Thyroid gland (tissue), 4 donors: ENCODE measurements around the gene DDX54. TPM values are rescaled to one million over a fixed set of nuclear protein-coding genes. Genes with fewer than 3 reads are reported as not detected.

Experiments
- DNase-seq, 2 donors: peaks; one replicate each; pipeline ENCODE4 v3.0.0-alpha.2; 2019
- H3K27ac ChIP-seq, 3 donors: fragments of 200-600 bp; sonication (generic); 1 replicate in 2 of 3; 2 replicates in 1 of 3; pipeline ENCODE4 v1.5.1; 2016 to 2019; ENCODE audit warnings: mild to moderate bottlenecking in 1 of 3, moderate library complexity in 1 of 3
- H3K27me3 ChIP-seq: fragments of 200-600 bp; sonication (generic); one replicate; pipeline ENCODE4 v1.5.1; 2019
- H3K36me3 ChIP-seq, 2 donors: fragments of 200-600 bp; sonication (generic); one replicate each; pipeline ENCODE4 v1.5.1; 2016 to 2019
- H3K4me1 ChIP-seq, 2 donors: fragments of 200-600 bp; sonication (generic); one replicate each; pipeline ENCODE4 v1.5.1; 2017 to 2019
- H3K4me3 ChIP-seq, 3 donors: fragments of 200-600 bp; sonication (generic); replicated peaks in 1 of 3; 1 replicate in 2 of 3; 2 replicates in 1 of 3; pipeline ENCODE4 v1.5.1; 2016; ENCODE audit warnings: mild to moderate bottlenecking in 1 of 3
- H3K9me3 ChIP-seq: fragments of 200-600 bp; sonication (generic); one replicate; pipeline ENCODE4 v1.5.1; 2017
- POLR2A ChIP-seq, 2 donors: fragments of 450-650 bp; IDR thresholded peaks; one replicate each; pipeline ENCODE4 v1.6.1; 2017; ENCODE audit warnings: antibody characterized with exemption in 2 of 2, mild to moderate bottlenecking in 2 of 2, moderate library complexity in 1 of 2
- WGBS, 2 donors: methylation state at CpG; one replicate each; pipeline ENCODE4 v1.1.5; 2017; 5-methylcytosine and 5-hydroxymethylcytosine counted together
- intact Hi-C: fragments of 100-400 bp; cut with DNase I; formaldehyde crosslinking; loops from one replicate; pipeline ENCODE4 v1.15.1; 2023
- total RNA-seq, 4 donors: library from RNA; depleted of rRNA; stranded (reverse); fragments of >200 nt; gene quantifications; one replicate each; pipeline ENCODE4 v1.2.3, GENCODE V29; 2016
- TF ChIP-seq, protein P1 (sequence below), 6 experiments: fragments of 200-600 bp in 3 of 6; fragments of 450-650 bp in 3 of 6; sonication (generic) in 3 of 6; IDR thresholded peaks; one replicate each; pipeline ENCODE4 v1.5.1; 2016 to 2019; ENCODE audit warnings: antibody characterized with exemption in 6 of 6, mild to moderate bottlenecking in 2 of 6, inconsistent platforms in 1 of 6, moderate library complexity in 1 of 6

Gene DDX54
- 10 to 100 TPM; 59.9 to 79.3 (median 68.8) TPM for total RNA-seq

- peaks cover 12 to 23% of the 10 kb centered on the region in 2 donors for H3K4me1 ChIP-seq
- H3K27ac ChIP-seq = peak within 1 kb of the TSS; percentile 80 to 95 (median 92)
- peak within 1 kb of the TSS; percentile 34 to 96 (median 95) for H3K4me3 ChIP-seq
- peak; percentile 84 to 86 for DNase-seq
- intact Hi-C loops = no loop called here
- TF ChIP-seq POLR2A (IDR thresholded peaks at IDR 0.05) = peak in 1 of 2 donors; percentile 66
- TF ChIP-seq, protein P1, sequence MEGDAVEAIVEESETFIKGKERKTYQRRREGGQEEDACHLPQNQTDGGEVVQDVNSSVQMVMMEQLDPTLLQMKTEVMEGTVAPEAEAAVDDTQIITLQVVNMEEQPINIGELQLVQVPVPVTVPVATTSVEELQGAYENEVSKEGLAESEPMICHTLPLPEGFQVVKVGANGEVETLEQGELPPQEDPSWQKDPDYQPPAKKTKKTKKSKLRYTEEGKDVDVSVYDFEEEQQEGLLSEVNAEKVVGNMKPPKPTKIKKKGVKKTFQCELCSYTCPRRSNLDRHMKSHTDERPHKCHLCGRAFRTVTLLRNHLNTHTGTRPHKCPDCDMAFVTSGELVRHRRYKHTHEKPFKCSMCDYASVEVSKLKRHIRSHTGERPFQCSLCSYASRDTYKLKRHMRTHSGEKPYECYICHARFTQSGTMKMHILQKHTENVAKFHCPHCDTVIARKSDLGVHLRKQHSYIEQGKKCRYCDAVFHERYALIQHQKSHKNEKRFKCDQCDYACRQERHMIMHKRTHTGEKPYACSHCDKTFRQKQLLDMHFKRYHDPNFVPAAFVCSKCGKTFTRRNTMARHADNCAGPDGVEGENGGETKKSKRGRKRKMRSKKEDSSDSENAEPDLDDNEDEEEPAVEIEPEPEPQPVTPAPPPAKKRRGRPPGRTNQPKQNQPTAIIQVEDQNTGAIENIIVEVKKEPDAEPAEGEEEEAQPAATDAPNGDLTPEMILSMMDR (IDR thresholded peaks at IDR 0.05) = no peak
- H3K36me3 ChIP-seq = peaks cover 4 to 8% of the 10 kb centered on the region in 2 donors
- H3K27me3 ChIP-seq = no peaks in the 10 kb centered on the region
- WGBS, 2 donors = 1% methylated on average over 18 to 46 of the region's 89 CpGs
- H3K9me3 ChIP-seq = no peaks in the 10 kb centered on the region
Observed at GRCh38 chr12:113185180-113186032, at the start of gene DDX54, which contains the start of gene RITA1. DDX54 (minus strand) TSS chr12:113185478; CDS start chr12:113185451, 27 bp downstream. RITA1 (plus strand) TSS chr12:113185721; CDS start chr12:113186747, 1,026 bp downstream.

GRCh38 chr12:113234483-113234882 lies 49.2 kb upstream of the DDX54 start:
- DNase-seq = no peak
- Histone ChIP-seq H3K9me3 (no peaks in the 10 kb centered on the region), H3K36me3 (peaks cover 11 to 12% of the 10 kb centered on the region in 2 donors), H3K27me3 (no peaks in the 10 kb centered on the region), H3K4me3 (no peak overlapping the region), H3K27ac (peak overlapping the region; percentile 94 to 98 (median 96)), H3K4me1 (peaks cover 83 to 100% of the 10 kb centered on the region in 2 donors)
- intact Hi-C loops = no loop called here
- WGBS, 2 donors = 77 to 78% methylated on average over 4 of the region's 4 CpGs
- TF ChIP-seq, protein P1 (IDR thresholded peaks at IDR 0.05) = no peak

DNA sequence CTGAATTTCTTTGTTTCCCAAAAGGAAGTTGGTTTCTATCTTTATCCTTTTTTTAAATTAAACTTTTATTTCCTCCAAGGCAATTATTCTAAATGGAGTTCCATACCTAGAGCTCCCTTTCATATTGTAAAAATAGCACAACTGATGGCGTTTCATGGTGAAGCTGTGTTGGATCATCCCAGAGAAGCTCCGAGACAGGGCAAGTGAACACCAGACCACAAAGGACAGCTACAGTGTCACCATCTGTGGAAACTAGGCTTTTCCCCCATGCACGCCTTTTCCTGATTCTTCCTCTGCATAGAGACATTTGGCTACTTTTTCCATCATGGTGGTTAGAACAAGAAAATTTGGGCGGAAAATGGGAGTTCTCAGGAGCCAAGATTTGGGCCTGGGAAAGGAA lies 48.7 kb upstream of the DDX54 start:
- intact Hi-C loops = no loop called here
- DNase-seq = no peak
- Histone ChIP-seq H3K9me3 (no peaks in the 10 kb centered on the region), H3K4me1 (peaks cover 83 to 100% of the 10 kb centered on the region in 2 donors), H3K4me3 (no peak overlapping the region), H3K27me3 (no peaks in the 10 kb centered on the region), H3K36me3 (peaks cover 11 to 12% of the 10 kb centered on the region in 2 donors), H3K27ac (peak overlapping the region; percentile 94 to 98 (median 96))
- 94 to 95% methylated on average over 4 of the region's 4 CpGs for WGBS, 2 donors
- TF ChIP-seq, protein P1 (IDR thresholded peaks at IDR 0.05) = no peak
- no peak for TF ChIP-seq POLR2A (IDR thresholded peaks at IDR 0.05)

- WGBS, 2 donors = 29 to 53% methylated on average over 24 to 25 of the region's 25 CpGs
- Histone ChIP-seq H3K27ac (peak overlapping the region; percentile 94 to 98 (median 96)), H3K9me3 (no peaks in the 10 kb centered on the region), H3K27me3 (no peaks in the 10 kb centered on the region), H3K4me1 (peaks cover 83 to 100% of the 10 kb centered on the region in 2 donors), H3K36me3 (peaks cover 18 to 19% of the 10 kb centered on the region in 2 donors), H3K4me3 (no peak overlapping the region)
- DNase-seq = peak; percentile 91
- intact Hi-C loops = no loop called here
- no peak for TF ChIP-seq POLR2A (IDR thresholded peaks at IDR 0.05)
- TF ChIP-seq, protein P1 (IDR thresholded peaks at IDR 0.05) = peak in 1 of 6 experiments; percentile 37
Observed at GRCh38 chr12:113232840-113233585, 47.7 kb upstream of the DDX54 start.
